SK-N-SH (cell line): Measurements from ENCODE around the gene CMC1. TPM values are rescaled to one million over a fixed set of nuclear protein-coding genes. Genes with fewer than 3 reads are reported as not detected.

Experiments used
- CTCF ChIA-PET: fragments of 300-600, 350-600 bp; formaldehyde crosslinking; extraction: SDS; loops from one replicate; lab custom pipeline; 2021; lab: Yijun Ruan, JAX
- POLR2A ChIA-PET: fragments of 350-600 bp; sonication (Branson Sonifier 250); formaldehyde crosslinking; extraction: SDS; loops from one replicate; lab custom pipeline; 2020; ENCODE audit warnings: antibody characterized with exemption, inconsistent platforms; lab: Yijun Ruan, JAX
- DNase-seq: peaks from one replicate; pipeline ENCODE4 v3.0.0; 2012
- H2AFZ ChIP-seq: fragments of 200-600 bp; sonication (generic); 2 replicates; pipeline ENCODE4 v1.8.1; 2016; ENCODE audit warnings: antibody characterized with exemption, mild to moderate bottlenecking, low read depth
- H3F3A ChIP-seq: fragments of 200-600 bp; sonication (generic); replicated peaks from 2 replicates; pipeline ENCODE3; 2016; ENCODE audit warnings: antibody characterized with exemption, mild to moderate bottlenecking; ENCODE audit not compliant: insufficient read depth
- H3K27ac ChIP-seq, 2 experiments: fragments of 200-500 bp in 1 of 2; fragments of 200-600 bp in 1 of 2; sonication (Bioruptor generic) in 1 of 2; sonication (generic), shearing (Covaris generic) in 1 of 2; 2 replicates each; pipeline versions ENCODE4 v1.5.1 to v1.6.1; 2014 to 2016; ENCODE audit warnings: low read depth in 2 of 2, inconsistent platforms in 1 of 2, low read length in 1 of 2, mild to moderate bottlenecking in 1 of 2, mixed read lengths in 1 of 2
- H3K27me3 ChIP-seq: fragments of 200-600 bp; sonication (generic), shearing (Covaris generic); 2 replicates; pipeline ENCODE4 v1.6.1; 2016; ENCODE audit warnings: mixed run types; ENCODE audit not compliant: insufficient read depth
- H3K36me3 ChIP-seq, 2 experiments: fragments of 200-500 bp in 1 of 2; fragments of 200-600 bp in 1 of 2; sonication (Bioruptor generic) in 1 of 2; sonication (generic) in 1 of 2; replicated peaks in 1 of 2; 2 replicates each; pipeline versions ENCODE3 to v1.5.1; 2014 to 2016; ENCODE audit warnings: low read length in 1 of 2, mild to moderate bottlenecking in 1 of 2; ENCODE audit not compliant: insufficient read depth in 2 of 2, control insufficient read depth in 1 of 2
- H3K4me1 ChIP-seq, 2 experiments: fragments of 200-500 bp in 1 of 2; fragments of 200-600 bp in 1 of 2; sonication (Bioruptor generic) in 1 of 2; sonication (generic), shearing (Covaris generic) in 1 of 2; 2 replicates each; pipeline versions ENCODE4 v1.5.1 to v1.6.1; 2014 to 2016; ENCODE audit warnings: low read depth in 1 of 2, low read length in 1 of 2, mixed run types in 1 of 2; ENCODE audit not compliant: insufficient read depth in 2 of 2, control insufficient read depth in 1 of 2
- H3K4me2 ChIP-seq: fragments of 200-600 bp; sonication (generic), shearing (Covaris generic); 2 replicates; pipeline ENCODE4 v1.6.1; 2017; ENCODE audit warnings: mixed run types
- H3K4me3 ChIP-seq, 2 experiments: fragments of 200-500 bp in 1 of 2; fragments of 200-600 bp in 1 of 2; sonication (Bioruptor generic) in 1 of 2; sonication (generic), shearing (Covaris generic) in 1 of 2; 2 replicates each; pipeline versions ENCODE4 v1.5.1 to v1.8.1; 2014 to 2016; ENCODE audit warnings: low read depth in 2 of 2, inconsistent platforms in 1 of 2, low read length in 1 of 2, mild to moderate bottlenecking in 1 of 2, mixed read lengths in 1 of 2, moderate library complexity in 1 of 2
- H3K79me2 ChIP-seq: fragments of 200-600 bp; sonication (generic); 2 replicates; pipeline ENCODE4 v1.8.1; 2017; ENCODE audit warnings: mild to moderate bottlenecking; ENCODE audit not compliant: insufficient read depth
- H3K9ac ChIP-seq: fragments of 200-600 bp; sonication (generic); 2 replicates; pipeline ENCODE4 v1.6.1; 2017; ENCODE audit warnings: mixed run types
- H3K9me2 ChIP-seq: fragments of 200-600 bp; sonication (generic); 2 replicates; pipeline ENCODE4 v1.6.1; 2017; ENCODE audit warnings: mixed run types
- H3K9me3 ChIP-seq: fragments of 200-600 bp; sonication (generic); 2 replicates; pipeline ENCODE4 v1.6.1; 2017; ENCODE audit warnings: mixed run types, mild to moderate bottlenecking, moderate library complexity
- H4K20me1 ChIP-seq: fragments of 200-600 bp; sonication (generic); 2 replicates; pipeline ENCODE4 v1.6.1; 2017; ENCODE audit warnings: mild to moderate bottlenecking, mixed run types; ENCODE audit not compliant: insufficient read depth
- CHD2 ChIP-seq: fragments of 150-350 bp; IDR thresholded peaks from 2 replicates; pipeline ENCODE4 v1.6.1; 2018; ENCODE audit warnings: low read length; ENCODE audit not compliant: partially characterized antibody
- EZH2phosphoT487 ChIP-seq: fragments of 200-600 bp; sonication (generic); IDR thresholded peaks from 2 replicates; pipeline ENCODE4 v1.6.1; 2017; ENCODE audit warnings: low read depth, mixed run types, mild to moderate bottlenecking, antibody characterized with exemption, moderate library complexity, borderline replicate concordance
- FOXJ3 ChIP-seq: sonication (generic); formaldehyde crosslinking; IDR thresholded peaks from 2 replicates; pipeline ENCODE4 v1.5.1; 2020; ENCODE audit warnings: mild to moderate bottlenecking, missing genetic modification reagents
- MXI1 ChIP-seq: IDR thresholded peaks from 2 replicates; pipeline ENCODE4 v1.6.1; 2012; ENCODE audit warnings: mild to moderate bottlenecking, low read depth, low read length, improper control_type of control experiment
- NRF1 ChIP-seq: IDR thresholded peaks from 2 replicates; pipeline ENCODE4 v1.6.1; 2012; ENCODE audit warnings: low read depth, mild to moderate bottlenecking, low read length
- RAD21 ChIP-seq: IDR thresholded peaks from 2 replicates; pipeline ENCODE4 v1.6.1; 2012; ENCODE audit warnings: mild to moderate bottlenecking, low read length
- RFX5 ChIP-seq: IDR thresholded peaks from 2 replicates; pipeline ENCODE4 v1.6.1; 2012; ENCODE audit warnings: mild to moderate bottlenecking, improper control_type of control experiment, low read length
- RXRA ChIP-seq: IDR thresholded peaks from 2 replicates; pipeline ENCODE4 v1.4.0; 2012; ENCODE audit warnings: low read depth, mild to moderate bottlenecking, borderline replicate concordance
- TCF12 ChIP-seq: IDR thresholded peaks from 2 replicates; pipeline ENCODE4 v1.4.0; 2012
- TEAD4 ChIP-seq: IDR thresholded peaks from 2 replicates; pipeline ENCODE4 v1.4.0; 2012; ENCODE audit warnings: mild to moderate bottlenecking, borderline replicate concordance; ENCODE audit not compliant: insufficient read depth
- WGBS: methylation state at CpG from one replicate; pipeline ENCODE4 v1.1.6; 2017; ENCODE audit warnings: low lambda C conversion rate; 5-methylcytosine and 5-hydroxymethylcytosine counted together
- polyA plus RNA-seq, 3 experiments: library from polyadenylated mRNA; depleted of rRNA; stranded (reverse); fragments of >200 nt; gene quantifications; 2 replicates each; pipeline ENCODE4 v1.2.3, GENCODE V29; 2012
- TF ChIP-seq, protein P1 (sequence below): IDR thresholded peaks from 2 replicates; pipeline ENCODE4 v1.4.0; 2012; ENCODE audit warnings: low read depth, borderline replicate concordance
- TF ChIP-seq, protein P2 (sequence below): fragments of 200-600 bp; sonication (generic); IDR thresholded peaks from 2 replicates; pipeline ENCODE4 v1.6.1; 2017; ENCODE audit warnings: antibody characterized with exemption, mild to moderate bottlenecking, moderate library complexity
- TF ChIP-seq, protein P3 (sequence below): IDR thresholded peaks from 2 replicates; pipeline ENCODE4; 2012
- TF ChIP-seq, protein P4 (sequence below): fragments of 150-350 bp; IDR thresholded peaks from 2 replicates; pipeline ENCODE4 v1.6.1; 2017; ENCODE audit warnings: antibody characterized with exemption, low read length, low read depth, borderline replicate concordance
- TF ChIP-seq, protein P5 (sequence below): IDR thresholded peaks from 2 replicates; pipeline ENCODE4 v1.4.0; 2012; ENCODE audit warnings: low read depth, borderline replicate concordance
- TF ChIP-seq, protein P6 (sequence below): IDR thresholded peaks from 2 replicates; pipeline ENCODE4 v1.6.1; 2012; ENCODE audit warnings: mild to moderate bottlenecking, low read depth, low read length, moderate library complexity

The CMC1 gene
- polyA plus RNA-seq, 1 of the 3 experiments (the other 2 are of a cell fraction) = 24.1 TPM

DNA sequence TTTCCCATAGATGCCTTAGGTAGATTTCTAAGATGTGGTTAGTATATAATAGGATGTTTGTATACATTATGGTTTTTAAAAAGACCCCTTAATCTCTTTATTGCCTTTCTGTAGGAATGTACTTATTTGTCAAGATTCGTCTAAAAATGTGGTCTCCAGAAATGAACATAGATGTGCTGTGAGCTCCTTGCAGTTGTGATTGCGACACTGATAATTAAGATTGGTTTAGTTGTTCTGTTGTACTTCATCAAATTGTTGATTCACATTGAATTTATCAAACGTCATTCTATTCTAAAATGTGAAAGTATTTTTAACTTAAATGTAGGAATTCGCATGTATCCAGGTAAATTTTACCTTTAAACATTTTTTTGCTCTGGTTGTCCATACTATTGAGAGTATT lies 51.2 kb downstream of the CMC1 start (continued):
- TF ChIP-seq, protein P1, sequence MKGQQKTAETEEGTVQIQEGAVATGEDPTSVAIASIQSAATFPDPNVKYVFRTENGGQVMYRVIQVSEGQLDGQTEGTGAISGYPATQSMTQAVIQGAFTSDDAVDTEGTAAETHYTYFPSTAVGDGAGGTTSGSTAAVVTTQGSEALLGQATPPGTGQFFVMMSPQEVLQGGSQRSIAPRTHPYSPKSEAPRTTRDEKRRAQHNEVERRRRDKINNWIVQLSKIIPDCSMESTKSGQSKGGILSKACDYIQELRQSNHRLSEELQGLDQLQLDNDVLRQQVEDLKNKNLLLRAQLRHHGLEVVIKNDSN = no peak
- TF ChIP-seq, protein P2, sequence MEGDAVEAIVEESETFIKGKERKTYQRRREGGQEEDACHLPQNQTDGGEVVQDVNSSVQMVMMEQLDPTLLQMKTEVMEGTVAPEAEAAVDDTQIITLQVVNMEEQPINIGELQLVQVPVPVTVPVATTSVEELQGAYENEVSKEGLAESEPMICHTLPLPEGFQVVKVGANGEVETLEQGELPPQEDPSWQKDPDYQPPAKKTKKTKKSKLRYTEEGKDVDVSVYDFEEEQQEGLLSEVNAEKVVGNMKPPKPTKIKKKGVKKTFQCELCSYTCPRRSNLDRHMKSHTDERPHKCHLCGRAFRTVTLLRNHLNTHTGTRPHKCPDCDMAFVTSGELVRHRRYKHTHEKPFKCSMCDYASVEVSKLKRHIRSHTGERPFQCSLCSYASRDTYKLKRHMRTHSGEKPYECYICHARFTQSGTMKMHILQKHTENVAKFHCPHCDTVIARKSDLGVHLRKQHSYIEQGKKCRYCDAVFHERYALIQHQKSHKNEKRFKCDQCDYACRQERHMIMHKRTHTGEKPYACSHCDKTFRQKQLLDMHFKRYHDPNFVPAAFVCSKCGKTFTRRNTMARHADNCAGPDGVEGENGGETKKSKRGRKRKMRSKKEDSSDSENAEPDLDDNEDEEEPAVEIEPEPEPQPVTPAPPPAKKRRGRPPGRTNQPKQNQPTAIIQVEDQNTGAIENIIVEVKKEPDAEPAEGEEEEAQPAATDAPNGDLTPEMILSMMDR = no peak

DNA sequence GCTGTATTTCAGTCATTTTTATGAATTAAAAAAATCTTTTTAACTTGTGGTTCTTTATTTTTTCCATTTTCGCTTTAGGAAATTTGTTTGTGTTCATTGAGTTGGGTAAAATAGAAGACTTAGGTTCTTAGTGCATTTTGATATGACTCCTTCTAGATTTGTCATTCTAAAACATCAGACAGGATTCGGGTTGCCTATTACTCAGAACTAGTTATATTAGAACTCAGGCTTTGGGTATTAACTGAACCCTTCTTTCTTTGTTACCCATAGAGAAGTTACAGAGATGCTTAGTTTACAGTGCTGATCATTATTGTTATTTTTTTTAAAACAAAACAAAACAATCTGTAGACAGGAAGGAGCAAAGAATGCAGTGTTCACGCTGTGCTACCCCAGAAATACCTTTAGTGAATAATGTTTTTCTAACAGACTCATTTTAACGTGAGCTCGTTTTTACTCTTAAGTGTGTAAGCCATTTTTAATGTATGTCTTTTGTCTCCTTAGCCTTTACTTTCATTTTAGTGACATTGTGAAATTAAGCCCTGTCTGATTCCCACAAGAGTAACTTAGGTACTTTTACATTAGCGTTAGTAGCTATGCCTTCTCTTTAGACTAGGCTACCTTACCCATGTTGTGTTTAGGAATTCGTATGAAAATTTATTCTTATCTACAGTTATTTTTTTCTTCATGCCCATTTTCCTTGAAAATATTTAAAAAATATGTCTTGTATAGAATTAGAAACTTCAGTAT lies 53.4 kb downstream of the CMC1 start:
- H3K4me2 ChIP-seq = no peak overlapping the region
- no peak for DNase-seq
- no peak overlapping the region for H2AFZ ChIP-seq
- no peaks in the 10 kb centered on the region; a peak in 2 of 4 replicates for H3K4me1 ChIP-seq
- 96% methylated on average over 7 of the region's 7 CpGs for WGBS
- H3K36me3 ChIP-seq = peaks cover 11 to 13% of the 10 kb centered on the region in 2 experiments
- H3K4me3 ChIP-seq = no peak overlapping the region
- H3F3A ChIP-seq = peaks cover 3% of the 10 kb centered on the region
- TF ChIP-seq TCF12 (no peak), EZH2phosphoT487 (no peak), MXI1 (no peak), CHD2 (no peak), RFX5 (no peak), NRF1 (no peak), RXRA (no peak), FOXJ3 (CRISPR knock-in tag) (no peak), RAD21 (no peak), TEAD4 (no peak)
- TF ChIP-seq, protein P3, sequence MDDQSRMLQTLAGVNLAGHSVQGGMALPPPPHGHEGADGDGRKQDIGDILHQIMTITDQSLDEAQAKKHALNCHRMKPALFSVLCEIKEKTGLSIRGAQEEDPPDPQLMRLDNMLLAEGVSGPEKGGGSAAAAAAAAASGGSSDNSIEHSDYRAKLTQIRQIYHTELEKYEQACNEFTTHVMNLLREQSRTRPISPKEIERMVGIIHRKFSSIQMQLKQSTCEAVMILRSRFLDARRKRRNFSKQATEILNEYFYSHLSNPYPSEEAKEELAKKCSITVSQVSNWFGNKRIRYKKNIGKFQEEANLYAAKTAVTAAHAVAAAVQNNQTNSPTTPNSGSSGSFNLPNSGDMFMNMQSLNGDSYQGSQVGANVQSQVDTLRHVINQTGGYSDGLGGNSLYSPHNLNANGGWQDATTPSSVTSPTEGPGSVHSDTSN = no peak
- TF ChIP-seq, protein P4, sequence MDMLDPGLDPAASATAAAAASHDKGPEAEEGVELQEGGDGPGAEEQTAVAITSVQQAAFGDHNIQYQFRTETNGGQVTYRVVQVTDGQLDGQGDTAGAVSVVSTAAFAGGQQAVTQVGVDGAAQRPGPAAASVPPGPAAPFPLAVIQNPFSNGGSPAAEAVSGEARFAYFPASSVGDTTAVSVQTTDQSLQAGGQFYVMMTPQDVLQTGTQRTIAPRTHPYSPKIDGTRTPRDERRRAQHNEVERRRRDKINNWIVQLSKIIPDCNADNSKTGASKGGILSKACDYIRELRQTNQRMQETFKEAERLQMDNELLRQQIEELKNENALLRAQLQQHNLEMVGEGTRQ = no peak
- TF ChIP-seq, protein P5, sequence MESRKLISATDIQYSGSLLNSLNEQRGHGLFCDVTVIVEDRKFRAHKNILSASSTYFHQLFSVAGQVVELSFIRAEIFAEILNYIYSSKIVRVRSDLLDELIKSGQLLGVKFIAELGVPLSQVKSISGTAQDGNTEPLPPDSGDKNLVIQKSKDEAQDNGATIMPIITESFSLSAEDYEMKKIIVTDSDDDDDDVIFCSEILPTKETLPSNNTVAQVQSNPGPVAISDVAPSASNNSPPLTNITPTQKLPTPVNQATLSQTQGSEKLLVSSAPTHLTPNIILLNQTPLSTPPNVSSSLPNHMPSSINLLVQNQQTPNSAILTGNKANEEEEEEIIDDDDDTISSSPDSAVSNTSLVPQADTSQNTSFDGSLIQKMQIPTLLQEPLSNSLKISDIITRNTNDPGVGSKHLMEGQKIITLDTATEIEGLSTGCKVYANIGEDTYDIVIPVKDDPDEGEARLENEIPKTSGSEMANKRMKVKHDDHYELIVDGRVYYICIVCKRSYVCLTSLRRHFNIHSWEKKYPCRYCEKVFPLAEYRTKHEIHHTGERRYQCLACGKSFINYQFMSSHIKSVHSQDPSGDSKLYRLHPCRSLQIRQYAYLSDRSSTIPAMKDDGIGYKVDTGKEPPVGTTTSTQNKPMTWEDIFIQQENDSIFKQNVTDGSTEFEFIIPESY = no peak
- TF ChIP-seq, protein P6, sequence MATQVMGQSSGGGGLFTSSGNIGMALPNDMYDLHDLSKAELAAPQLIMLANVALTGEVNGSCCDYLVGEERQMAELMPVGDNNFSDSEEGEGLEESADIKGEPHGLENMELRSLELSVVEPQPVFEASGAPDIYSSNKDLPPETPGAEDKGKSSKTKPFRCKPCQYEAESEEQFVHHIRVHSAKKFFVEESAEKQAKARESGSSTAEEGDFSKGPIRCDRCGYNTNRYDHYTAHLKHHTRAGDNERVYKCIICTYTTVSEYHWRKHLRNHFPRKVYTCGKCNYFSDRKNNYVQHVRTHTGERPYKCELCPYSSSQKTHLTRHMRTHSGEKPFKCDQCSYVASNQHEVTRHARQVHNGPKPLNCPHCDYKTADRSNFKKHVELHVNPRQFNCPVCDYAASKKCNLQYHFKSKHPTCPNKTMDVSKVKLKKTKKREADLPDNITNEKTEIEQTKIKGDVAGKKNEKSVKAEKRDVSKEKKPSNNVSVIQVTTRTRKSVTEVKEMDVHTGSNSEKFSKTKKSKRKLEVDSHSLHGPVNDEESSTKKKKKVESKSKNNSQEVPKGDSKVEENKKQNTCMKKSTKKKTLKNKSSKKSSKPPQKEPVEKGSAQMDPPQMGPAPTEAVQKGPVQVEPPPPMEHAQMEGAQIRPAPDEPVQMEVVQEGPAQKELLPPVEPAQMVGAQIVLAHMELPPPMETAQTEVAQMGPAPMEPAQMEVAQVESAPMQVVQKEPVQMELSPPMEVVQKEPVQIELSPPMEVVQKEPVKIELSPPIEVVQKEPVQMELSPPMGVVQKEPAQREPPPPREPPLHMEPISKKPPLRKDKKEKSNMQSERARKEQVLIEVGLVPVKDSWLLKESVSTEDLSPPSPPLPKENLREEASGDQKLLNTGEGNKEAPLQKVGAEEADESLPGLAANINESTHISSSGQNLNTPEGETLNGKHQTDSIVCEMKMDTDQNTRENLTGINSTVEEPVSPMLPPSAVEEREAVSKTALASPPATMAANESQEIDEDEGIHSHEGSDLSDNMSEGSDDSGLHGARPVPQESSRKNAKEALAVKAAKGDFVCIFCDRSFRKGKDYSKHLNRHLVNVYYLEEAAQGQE = no peak
- no peak overlapping the region for H3K27ac ChIP-seq
- H3K9me2 ChIP-seq = no peaks in the 10 kb centered on the region
- no peaks in the 10 kb centered on the region for H3K79me2 ChIP-seq
- POLR2A ChIA-PET = no interaction called here
- no peak overlapping the region for H3K9ac ChIP-seq
- CTCF ChIA-PET = no interaction called here
- H3K9me3 ChIP-seq = no peaks in the 10 kb centered on the region
- no peaks in the 10 kb centered on the region for H3K27me3 ChIP-seq
- no peaks in the 10 kb centered on the region for H4K20me1 ChIP-seq
